GM19043 (cell line): ENCODE data around the gene SMIM13.
"Not testable (repeated sequence)": the region's sequence is repeated elsewhere in the genome, so short reads cannot be mapped to it uniquely, and the experiment has no call there.

Experiments
- ATAC-seq: cut with Tn5 transposase; IDR thresholded peaks from one replicate; pipeline ENCODE4 v1.9.1; 2021; ENCODE audit warnings: low read depth; ENCODE audit not compliant: unreplicated experiment

The SMIM13 gene

GRCh38 chr6:11083491-11083890 lies 10.1 kb upstream of the SMIM13 start:
- no peak for ATAC-seq

- ATAC-seq: no peak
Observed at GRCh38 chr6:11083956-11084355, 9.7 kb upstream of the SMIM13 start.

GRCh38 chr6:11085758-11086435 lies 7.7 kb upstream of the SMIM13 start:
- ATAC-seq: no peak

GRCh38 chr6:11087141-11087812 lies 6.4 kb upstream of the SMIM13 start:
- not testable (repeated sequence) for ATAC-seq

GRCh38 chr6:11089695-11090094 lies 3.9 kb upstream of the SMIM13 start:
- ATAC-seq: no peak

GRCh38 chr6:11091141-11091540 lies 2.5 kb upstream of the SMIM13 start:
- ATAC-seq: not testable (repeated sequence)

GRCh38 chr6:11092668-11093375 lies 812 bp upstream of the SMIM13 start:
- peak; percentile 40 for ATAC-seq

GRCh38 chr6:11093376-11093625 lies 333 bp upstream of the SMIM13 start:
- peak; percentile 10 for ATAC-seq

GRCh38 chr6:11094411-11094851 lies 797 bp downstream of the SMIM13 start:
- ATAC-seq: peak; percentile 33

GRCh38 chr6:11094941-11095340 lies 1.3 kb downstream of the SMIM13 start:
- no peak for ATAC-seq

GRCh38 chr6:11096109-11096508 lies 2.5 kb downstream of the SMIM13 start:
- no peak for ATAC-seq

GRCh38 chr6:11097476-11097875 lies 3.8 kb downstream of the SMIM13 start:
- ATAC-seq: no peak

GRCh38 chr6:11098004-11098403 lies 4.4 kb downstream of the SMIM13 start:
- ATAC-seq: no peak

GRCh38 chr6:11101417-11101816 lies 7.8 kb downstream of the SMIM13 start:
- ATAC-seq: no peak

GRCh38 chr6:11103065-11103464 lies 9.4 kb downstream of the SMIM13 start:
- ATAC-seq: no peak

- ATAC-seq: no peak
Observed at GRCh38 chr6:11108726-11109125, 15.1 kb downstream of the SMIM13 start.

GRCh38 chr6:11110921-11111768 lies 17.5 kb downstream of the SMIM13 start, which contains the start of gene ERVFRD-1:
Gene ERVFRD-1 (minus strand): TSS chr6:11111725. CDS start chr6:11105310, 6,415 bp downstream.
- ATAC-seq: no peak

GRCh38 chr6:11111769-11112437 lies 18.3 kb downstream of the SMIM13 start:
- no peak for ATAC-seq

GRCh38 chr6:11113038-11113437 lies 19.4 kb downstream of the SMIM13 start:
- ATAC-seq: no peak

- ATAC-seq: not testable (repeated sequence)
Observed at GRCh38 chr6:11115808-11116536, 22.3 kb downstream of the SMIM13 start.
